SK-N-SH (cell line): ENCODE measurements around the gene CD38.

ENCODE experiments used
- CTCF ChIP-seq: fragments of 200-600 bp; sonication (generic); IDR thresholded peaks from 2 replicates; pipeline ENCODE4 v1.6.1; 2017; ENCODE audit warnings: antibody characterized with exemption, mild to moderate bottlenecking, moderate library complexity
- EZH2phosphoT487 ChIP-seq: fragments of 200-600 bp; sonication (generic); IDR thresholded peaks from 2 replicates; pipeline ENCODE4 v1.6.1; 2017; ENCODE audit warnings: low read depth, mixed run types, mild to moderate bottlenecking, antibody characterized with exemption, moderate library complexity, borderline replicate concordance
- GABPA ChIP-seq: IDR thresholded peaks from 2 replicates; pipeline ENCODE4 v1.4.0; 2012; ENCODE audit warnings: low read depth, mild to moderate bottlenecking
- GATA2 ChIP-seq: sonication (generic); formaldehyde crosslinking; IDR thresholded peaks from 2 replicates; pipeline ENCODE4 v1.5.0; 2020; ENCODE audit warnings: mild to moderate bottlenecking, missing genetic modification reagents
- NRF1 ChIP-seq: IDR thresholded peaks from 2 replicates; pipeline ENCODE4 v1.6.1; 2012; ENCODE audit warnings: low read depth, mild to moderate bottlenecking, low read length
- PBX3 ChIP-seq: IDR thresholded peaks from 2 replicates; pipeline ENCODE4; 2012
- POLR2AphosphoS5 ChIP-seq: IDR thresholded peaks from 2 replicates; pipeline ENCODE4 v1.6.1; 2012; ENCODE audit warnings: low read depth, low read length
- RCOR1 ChIP-seq: fragments of 150-350 bp; IDR thresholded peaks from 2 replicates; pipeline ENCODE4 v1.6.1; 2017; ENCODE audit warnings: antibody characterized with exemption, low read length
- RFX5 ChIP-seq: IDR thresholded peaks from 2 replicates; pipeline ENCODE4 v1.6.1; 2012; ENCODE audit warnings: mild to moderate bottlenecking, improper control_type of control experiment, low read length
- TCF12 ChIP-seq: IDR thresholded peaks from 2 replicates; pipeline ENCODE4 v1.4.0; 2012
- TEAD4 ChIP-seq: IDR thresholded peaks from 2 replicates; pipeline ENCODE4 v1.4.0; 2012; ENCODE audit warnings: mild to moderate bottlenecking, borderline replicate concordance; ENCODE audit not compliant: insufficient read depth
- YY1 ChIP-seq: IDR thresholded peaks from 2 replicates; pipeline ENCODE4 v1.4.0; 2012; ENCODE audit warnings: low read depth, mild to moderate bottlenecking

GRCh38 chr4:15737255-15737654 is 40.9 kb upstream of the CD38 start:
- no peak for TF ChIP-seq TCF12
- TF ChIP-seq CTCF: no peak
- no peak for TF ChIP-seq PBX3
- no peak for TF ChIP-seq RFX5
- no peak for TF ChIP-seq POLR2AphosphoS5
- TF ChIP-seq GATA2 (CRISPR knock-in tag): no peak
- TF ChIP-seq TEAD4: no peak
- TF ChIP-seq NRF1: no peak
- TF ChIP-seq RCOR1: no peak
- TF ChIP-seq GABPA: no peak
- TF ChIP-seq EZH2phosphoT487: no peak
- no peak for TF ChIP-seq YY1
